GM12873 (cell line): Measurements from ENCODE around the gene THBD.

Source experiments
- CTCF ChIP-seq: IDR thresholded peaks from 2 replicates; pipeline ENCODE4 v1.5.1; 2012; ENCODE audit warnings: low read depth, mild to moderate bottlenecking, moderate library complexity, low read length, control low read depth; ENCODE audit not compliant: insufficient read depth; ENCODE audit errors: missing control alignments

Gene THBD

GRCh38 chr20:23094213-23094896, 44.9 kb upstream of the THBD start:
- TF ChIP-seq CTCF = no peak

- TF ChIP-seq CTCF = no peak
These were observed 44.1 kb upstream of the THBD start for GRCh38 chr20:23093613-23094012.

GRCh38 chr20:23092861-23093495, 43.5 kb upstream of the THBD start:
- no peak for TF ChIP-seq CTCF

- no peak for TF ChIP-seq CTCF
These were observed 42.9 kb upstream of the THBD start for GRCh38 chr20:23092384-23092756.

- TF ChIP-seq CTCF = no peak
These were observed 42.4 kb upstream of the THBD start for GRCh38 chr20:23091721-23092383.

- no peak for TF ChIP-seq CTCF
These were observed 41.4 kb upstream of the THBD start for GRCh38 chr20:23090878-23091277.

- TF ChIP-seq CTCF = peak; percentile 4
These were observed 40.7 kb upstream of the THBD start for GRCh38 chr20:23090147-23090546.
